Central memory CD4-positive, alpha-beta T cell (primary cell): ENCODE measurements around the gene PROP1.
"Not testable (repeated sequence)": the region's sequence is repeated elsewhere in the genome, so short reads cannot be mapped to it uniquely, and the experiment has no call there.

ENCODE experiments used
- DNase-seq: peaks from one replicate; pipeline ENCODE4 v3.0.0; 2022

PROP1 gene

GRCh38 chr5:177943805-177944736 is 52.0 kb downstream of the PROP1 start:
- DNase-seq, result peak; percentile 18

- not testable (repeated sequence) for DNase-seq
Measured at GRCh38 chr5:177942896-177943295, 53.1 kb downstream of the PROP1 start.
